Tongue (tissue), 2 donors: ENCODE data around the gene ACSM4. TPM values are rescaled to one million over a fixed set of nuclear protein-coding genes. Genes with fewer than 3 reads are reported as not detected.
"Not testable (repeated sequence)": the region's sequence is repeated elsewhere in the genome, so short reads cannot be mapped to it uniquely, and the experiment has no call there.

Experiments used
- DNase-seq: peaks from one replicate; pipeline ENCODE4 v3.0.0-alpha.2; 2015
- total RNA-seq: library from RNA; depleted of rRNA; stranded (reverse); fragments of >200 nt; gene quantifications from one replicate; pipeline ENCODE4 v1.2.3, GENCODE V29; 2014

Gene ACSM4
- not detected for total RNA-seq

DNA sequence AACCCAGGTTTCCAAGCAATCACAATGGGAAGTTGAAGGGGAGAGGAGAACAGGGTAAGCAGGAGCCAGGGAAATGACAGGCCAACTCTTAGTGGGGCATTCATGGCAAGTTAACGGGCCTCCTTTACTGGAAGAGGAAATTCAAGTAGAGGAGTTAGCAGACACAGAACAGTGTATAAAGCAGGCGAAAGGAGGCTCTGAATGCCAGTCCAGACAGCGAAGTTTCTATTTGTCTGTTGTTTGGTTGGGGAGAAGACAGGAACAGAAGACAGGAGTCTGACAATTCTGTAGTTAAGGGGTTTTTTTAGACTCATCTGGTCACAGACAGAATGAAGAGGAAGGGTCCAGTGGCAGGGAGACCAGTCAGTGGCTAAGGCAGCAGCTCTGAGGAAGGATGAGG, at the start of gene ACSM4:
TSS of gene ACSM4 (plus strand) at position 301 of the 400 bp plus-strand sequence. CDS start 260 bp downstream, outside the sequence.
- no peak for DNase-seq

DNA sequence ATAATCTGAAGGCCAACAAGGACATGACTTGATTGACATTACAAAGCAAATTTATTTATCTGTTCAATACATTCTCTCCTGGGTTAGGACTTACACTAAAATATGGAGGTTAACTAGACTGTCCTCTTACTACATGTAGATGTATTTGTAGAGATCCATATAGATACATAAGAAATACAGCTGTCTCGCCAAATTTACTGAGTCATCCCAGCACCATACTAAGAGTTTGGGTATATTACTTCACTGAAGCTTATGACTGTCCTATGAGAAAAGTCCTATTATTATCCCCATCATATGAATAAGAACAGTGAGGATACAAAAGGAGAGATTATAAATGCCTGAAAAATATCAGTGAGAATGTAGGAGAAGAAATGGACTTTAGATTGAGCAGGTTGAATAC, 44.8 kb upstream of the ACSM4 start:
- DNase-seq = no peak

DNA sequence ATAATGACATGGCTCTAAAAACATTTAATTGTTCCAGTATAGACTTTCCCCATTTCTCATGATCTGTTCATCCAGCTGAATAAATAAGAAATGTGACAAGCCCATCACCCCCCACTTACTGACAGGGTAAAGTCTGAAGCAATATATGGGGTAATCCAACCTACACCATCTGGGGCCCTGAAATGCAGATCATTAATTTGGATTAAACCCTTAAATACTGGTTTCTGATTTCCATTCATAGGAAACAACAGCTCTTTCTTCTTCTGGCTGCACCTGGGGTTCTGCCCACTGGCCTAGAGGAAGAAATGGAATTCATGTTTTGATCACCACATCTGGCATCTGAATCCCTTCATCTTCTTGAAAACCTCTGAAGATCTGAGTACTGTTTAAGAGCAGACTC, 39.3 kb upstream of the ACSM4 start:
- DNase-seq = no peak

DNA sequence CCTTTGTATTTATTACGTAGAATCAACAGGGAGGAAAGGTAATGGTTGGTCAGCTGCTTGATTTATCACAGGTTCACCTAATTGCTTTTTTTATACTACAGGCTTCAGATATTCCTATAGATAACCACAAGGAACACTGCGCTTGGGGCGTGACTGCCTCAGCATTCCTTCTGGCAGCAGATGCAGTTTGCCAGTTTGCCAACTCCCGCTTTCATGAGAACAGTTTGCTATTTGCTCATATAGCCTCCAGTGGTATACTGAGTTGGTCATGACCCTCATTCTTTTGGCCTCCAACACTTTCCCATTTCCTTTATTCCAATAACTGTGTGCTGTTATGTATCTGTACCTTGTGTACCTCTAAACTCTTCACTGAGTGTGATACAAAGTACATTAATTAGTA, 38.6 kb upstream of the ACSM4 start:
- DNase-seq = no peak

DNA sequence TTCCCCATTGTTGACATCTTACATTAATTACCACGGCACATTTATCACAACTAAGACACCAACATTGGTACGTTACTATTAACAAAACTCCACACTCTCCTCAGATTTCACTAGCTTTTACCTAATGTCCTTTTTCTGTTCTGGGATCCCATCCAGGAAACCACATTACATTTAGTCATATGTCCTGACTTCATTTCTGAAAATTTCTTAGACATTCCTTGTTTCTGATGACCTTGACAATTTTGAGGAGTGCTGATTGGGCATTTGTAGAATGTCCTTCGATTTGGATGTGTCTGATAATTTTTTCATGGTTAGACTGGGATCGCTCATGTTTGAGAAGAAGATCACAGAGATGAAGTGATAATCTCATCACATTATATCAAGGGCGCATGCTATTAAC, 34.6 kb upstream of the ACSM4 start:
- no peak for DNase-seq

GRCh38 chr12:7271893-7272514, 31.9 kb upstream of the ACSM4 start:
- no peak for DNase-seq

DNA sequence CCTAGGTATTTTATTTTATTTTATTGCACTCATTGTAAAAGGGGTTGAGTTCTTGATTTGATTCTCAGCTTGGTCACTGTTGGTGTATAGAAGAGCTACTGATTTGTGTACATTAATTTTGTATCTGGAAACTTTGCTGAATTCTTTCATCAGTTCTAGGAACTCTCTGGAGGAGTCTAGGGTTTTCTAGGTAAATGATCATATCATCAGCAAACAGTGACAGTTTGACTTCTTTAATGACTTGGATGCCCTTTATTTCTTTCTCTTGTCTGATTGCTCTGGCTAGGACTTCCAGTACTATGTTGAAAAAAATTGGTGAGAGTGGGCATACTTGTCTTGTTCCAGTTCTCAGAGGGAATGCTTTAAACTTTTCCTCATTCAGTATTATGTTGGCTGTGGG, 28.4 kb upstream of the ACSM4 start:
- DNase-seq = not testable (repeated sequence)

DNA sequence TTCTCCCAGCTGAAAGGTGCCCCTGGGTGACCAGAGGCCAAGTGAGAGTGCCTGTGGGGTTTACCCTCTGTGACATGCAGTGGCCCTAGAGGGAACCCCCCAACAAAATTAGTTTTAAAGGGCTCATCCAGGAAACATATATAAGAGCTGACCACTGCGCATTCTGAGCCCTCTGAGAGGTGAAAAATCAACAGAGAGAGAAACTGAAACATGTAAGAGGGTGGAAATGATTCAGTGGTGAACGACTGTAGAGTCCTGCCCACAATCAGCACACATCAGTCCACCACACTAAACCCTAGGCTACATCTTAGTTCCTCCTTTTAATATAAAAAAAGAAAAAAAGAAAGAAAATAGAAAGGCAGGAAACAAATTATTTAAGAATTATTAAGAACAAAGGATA, 21.0 kb upstream of the ACSM4 start:
- DNase-seq = no peak

DNA sequence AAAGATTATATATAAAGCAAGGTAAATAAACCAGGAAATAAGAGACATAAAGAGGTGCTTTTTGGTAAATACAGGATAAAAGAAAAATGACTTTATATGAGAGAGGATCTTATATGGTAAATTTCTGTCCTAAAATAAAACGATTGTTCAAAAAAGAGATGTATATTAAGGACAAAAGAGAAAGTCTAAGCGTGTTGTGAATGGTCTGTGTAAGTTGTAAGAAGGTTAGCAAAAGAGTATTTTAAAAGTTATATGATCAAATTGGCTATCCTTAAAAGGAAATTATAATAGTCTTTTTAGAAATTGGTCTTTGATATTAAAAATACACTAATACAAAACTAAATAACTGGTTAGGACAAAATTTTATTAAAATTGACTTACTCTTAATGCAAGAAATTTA, 14.1 kb upstream of the ACSM4 start:
- no peak for DNase-seq

DNA sequence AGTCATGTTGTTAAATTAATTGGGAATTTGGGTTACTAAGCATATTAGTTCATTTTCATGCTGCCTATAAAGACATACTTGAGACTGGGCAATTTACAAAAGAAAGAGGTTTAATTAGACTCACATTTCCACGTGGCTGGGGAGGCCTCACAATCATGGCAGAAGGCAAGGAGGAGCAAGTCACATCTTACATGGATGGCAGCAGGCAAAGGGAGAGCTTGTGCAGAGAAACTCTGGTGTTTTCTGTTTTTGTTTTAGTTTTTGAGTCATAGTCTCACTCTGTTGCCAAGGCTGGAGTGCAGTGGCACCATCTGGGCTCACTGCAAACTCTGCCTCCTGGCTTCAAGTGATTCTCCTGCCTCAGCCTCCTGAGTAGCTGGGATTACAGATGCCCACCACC, 13.3 kb upstream of the ACSM4 start:
- DNase-seq = not testable (repeated sequence)

DNA sequence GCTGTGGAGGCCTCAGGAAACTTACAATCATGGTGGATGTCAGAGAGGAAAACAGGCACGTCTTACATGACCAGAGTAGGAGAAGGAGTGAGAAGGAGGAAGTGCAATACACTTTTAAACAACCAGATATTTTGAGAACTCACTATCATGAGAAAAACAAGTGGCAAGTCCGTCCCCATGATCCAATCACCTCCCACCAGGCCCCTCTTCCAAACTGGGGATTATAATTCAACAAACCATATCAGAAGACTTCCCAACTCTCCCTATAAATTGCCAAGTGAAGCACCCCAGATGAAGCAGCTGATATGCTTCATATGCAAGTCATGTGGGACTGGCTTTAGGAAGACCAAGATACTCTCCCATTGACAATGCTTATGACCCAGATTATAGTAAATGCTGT, 11.6 kb upstream of the ACSM4 start:
- no peak for DNase-seq

DNA sequence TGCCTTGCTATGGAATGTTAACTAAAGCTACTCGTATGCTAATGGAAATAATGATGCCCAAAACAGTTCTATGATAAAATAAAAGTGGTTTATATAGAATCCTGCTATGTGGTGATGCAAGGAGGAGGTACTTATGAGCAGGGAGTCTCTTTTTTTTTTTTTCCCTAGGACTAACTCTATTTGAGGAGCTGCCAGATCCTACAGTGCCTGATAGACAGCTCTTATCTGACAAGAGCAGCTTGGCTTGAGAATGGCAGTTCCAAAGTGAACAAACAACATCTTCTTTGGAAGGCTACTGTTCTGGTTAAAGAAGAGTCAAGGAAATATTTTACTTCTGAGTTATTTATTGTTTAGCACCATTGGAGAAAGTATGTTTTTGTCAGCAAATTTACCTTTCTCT, 10.2 kb upstream of the ACSM4 start:
- no peak for DNase-seq

DNA sequence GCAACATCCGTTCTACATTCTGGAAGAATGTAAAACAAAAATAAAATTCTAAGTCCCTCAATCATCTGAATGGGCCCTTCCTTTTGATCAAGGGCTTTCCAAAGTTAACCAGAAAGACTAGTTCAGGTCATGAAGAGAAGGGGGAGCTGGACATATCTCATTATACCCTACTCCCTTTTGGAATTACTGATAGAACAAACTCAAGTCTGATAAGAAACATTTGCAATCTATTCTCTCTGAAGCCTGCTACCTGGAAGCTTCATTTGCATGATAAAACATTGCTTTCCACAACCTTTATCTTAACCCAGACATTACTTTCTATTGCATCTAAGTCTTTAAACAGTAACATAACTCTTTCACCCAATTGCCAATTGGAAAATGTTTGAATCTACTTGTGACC, 8.3 kb upstream of the ACSM4 start:
- no peak for DNase-seq

DNA sequence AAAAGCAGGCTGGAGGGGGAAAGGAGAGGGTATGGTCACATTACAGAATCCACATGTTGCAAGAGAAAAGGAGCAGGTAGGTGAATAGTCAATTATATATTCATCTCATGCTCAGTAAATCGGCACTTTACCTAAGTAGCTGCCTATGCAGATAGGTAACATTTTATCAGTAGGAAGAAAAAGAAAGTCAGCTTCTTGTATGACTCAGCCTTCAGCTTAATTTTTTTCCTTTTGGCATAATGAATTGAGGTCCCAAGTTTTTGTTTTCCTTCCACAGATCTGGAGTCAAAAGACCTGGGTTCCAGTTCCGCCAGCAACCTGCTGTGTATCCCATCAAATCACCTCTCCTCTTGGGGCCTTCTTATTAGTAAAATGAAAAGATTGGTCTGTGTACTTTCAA, 6.0 kb upstream of the ACSM4 start:
- no peak for DNase-seq

- no peak for DNase-seq
Measured at GRCh38 chr12:7302266-7302986, 1.4 kb upstream of the ACSM4 start.

- DNase-seq = no peak
Measured at GRCh38 chr12:7303230-7303629, 642 bp upstream of the ACSM4 start.

GRCh38 chr12:7304456-7304855, 584 bp downstream of the ACSM4 start:
- no peak for DNase-seq

DNA sequence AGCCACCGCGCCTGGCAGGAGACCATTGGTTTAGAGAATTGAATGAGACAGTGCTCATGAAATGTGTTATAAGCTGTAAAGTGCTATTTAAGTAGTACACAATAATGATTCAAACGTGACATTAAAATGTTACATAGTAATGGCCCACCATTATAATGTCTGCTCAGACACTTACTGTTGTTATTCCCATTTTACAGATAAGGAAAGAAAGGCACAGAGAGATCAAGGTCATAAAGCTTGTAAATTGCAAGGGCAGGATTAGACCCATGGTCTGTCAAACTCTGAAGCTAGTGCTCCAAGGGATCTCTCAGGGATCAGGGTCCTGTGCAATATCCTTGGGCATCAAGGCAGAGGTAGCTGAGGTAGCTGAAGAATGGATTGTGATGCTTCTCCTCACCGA, 6.2 kb downstream of the ACSM4 start:
- no peak for DNase-seq

GRCh38 chr12:7319930-7320329, 16.1 kb downstream of the ACSM4 start:
- no peak for DNase-seq

DNA sequence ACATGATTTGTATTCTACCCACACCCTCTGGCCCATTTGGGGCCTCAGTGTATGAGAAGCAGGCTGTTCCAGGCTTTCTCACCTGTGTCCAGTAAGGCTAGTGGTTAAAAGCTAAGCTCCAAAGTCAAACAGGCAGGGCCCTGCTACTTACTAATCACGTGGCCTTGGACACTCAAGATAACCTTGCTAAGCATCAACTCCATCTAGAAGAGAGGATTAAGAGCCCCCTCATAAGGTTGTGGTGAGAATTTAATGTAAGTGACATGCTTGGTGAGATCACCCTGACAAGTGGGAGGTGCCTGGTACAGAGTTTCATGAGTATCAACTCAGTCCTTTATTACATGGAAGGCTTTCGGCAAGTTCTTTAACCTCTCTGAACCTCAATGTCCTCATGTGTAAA, 17.8 kb downstream of the ACSM4 start:
- DNase-seq = no peak

DNA sequence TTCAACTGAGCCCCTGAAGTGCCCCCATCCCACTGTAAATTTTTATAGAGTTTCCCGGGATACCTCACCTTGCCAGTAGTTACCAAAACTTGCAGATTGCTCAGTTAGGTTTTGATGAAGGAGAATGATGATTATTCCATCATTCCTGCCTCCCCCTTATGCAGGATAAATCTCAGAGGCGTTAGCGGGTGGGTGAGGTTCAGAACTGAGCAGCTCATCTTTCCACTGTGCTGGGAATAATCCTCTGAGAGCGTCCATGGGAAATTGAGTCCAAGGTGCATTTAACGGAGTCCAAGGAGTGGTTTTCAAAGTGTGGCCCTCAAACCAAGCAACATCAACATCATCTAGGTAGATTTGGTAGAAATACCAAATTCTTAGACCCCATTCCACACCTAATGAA, 18.7 kb downstream of the ACSM4 start:
- DNase-seq = no peak

DNA sequence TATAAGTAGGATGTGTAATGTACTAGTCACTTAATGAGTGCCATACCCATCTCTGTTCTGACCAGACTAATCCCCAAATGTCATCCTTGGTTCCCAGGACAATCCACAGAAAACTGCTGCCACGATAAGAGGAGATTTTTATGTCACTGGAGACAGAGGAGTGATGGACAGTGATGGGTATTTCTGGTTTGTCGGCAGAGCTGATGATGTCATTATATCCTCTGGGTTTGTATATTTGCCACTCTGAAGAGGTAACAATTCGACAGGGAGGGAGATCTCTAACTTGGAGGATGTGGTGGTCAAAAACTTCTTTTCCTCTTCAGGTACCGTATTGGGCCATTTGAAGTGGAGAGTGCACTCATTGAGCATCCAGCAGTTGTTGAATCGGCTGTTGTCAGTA, 20.3 kb downstream of the ACSM4 start:
- DNase-seq = no peak

- no peak for DNase-seq
Measured at GRCh38 chr12:7327918-7328317, 24.0 kb downstream of the ACSM4 start.

DNA sequence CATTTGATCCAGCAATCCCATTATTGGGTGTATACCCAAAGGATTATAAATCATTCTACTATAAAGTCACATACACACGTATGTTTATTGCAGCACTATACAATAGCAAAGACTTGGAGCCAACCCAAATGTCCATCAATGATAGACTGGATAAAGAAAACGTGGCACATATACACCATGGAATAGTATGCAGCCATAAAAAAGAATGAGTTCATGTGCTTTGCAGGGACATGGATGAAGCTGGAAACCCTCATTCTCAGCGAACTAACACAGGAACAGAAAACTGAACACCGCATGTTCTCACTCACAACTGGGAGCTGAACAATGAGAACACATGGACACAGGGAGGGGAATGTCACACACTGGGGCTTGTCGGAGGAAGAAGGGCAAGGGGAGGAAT, 33.9 kb downstream of the ACSM4 start:
- not testable (repeated sequence) for DNase-seq
